Measurements from ENCODE around the gene SLC49A4.

SLC49A4 gene

GRCh38 chr3:122907471-122907870, 112.6 kb downstream of the SLC49A4 start:
- no peak for DNase-seq

GRCh38 chr3:122908251-122908650, 113.4 kb downstream of the SLC49A4 start:
- DNase-seq: no peak

- DNase-seq: no peak
Measured at GRCh38 chr3:122911901-122912300, 117.0 kb downstream of the SLC49A4 start.

- no peak for DNase-seq
Measured at GRCh38 chr3:122912772-122913538, 118.1 kb downstream of the SLC49A4 start.

- no peak for DNase-seq
Measured at GRCh38 chr3:122913539-122914100, 118.8 kb downstream of the SLC49A4 start.

GRCh38 chr3:122915300-122916055, 120.6 kb downstream of the SLC49A4 start:
- DNase-seq: no peak

- DNase-seq: no peak
Measured at GRCh38 chr3:122916084-122916483, 121.2 kb downstream of the SLC49A4 start.

GRCh38 chr3:122916580-122916979, 121.7 kb downstream of the SLC49A4 start:
- DNase-seq: no peak

GRCh38 chr3:122917412-122917811, 122.5 kb downstream of the SLC49A4 start:
- no peak for DNase-seq

- no peak for DNase-seq
Measured at GRCh38 chr3:122918576-122919290, 123.9 kb downstream of the SLC49A4 start.

- no peak for DNase-seq
Measured at GRCh38 chr3:122919291-122919610, 124.4 kb downstream of the SLC49A4 start.

- DNase-seq: no peak
Measured at GRCh38 chr3:122920986-122921385, 126.1 kb downstream of the SLC49A4 start.

GRCh38 chr3:122921791-122922651, 127.2 kb downstream of the SLC49A4 start:
- DNase-seq: no peak

- no peak for DNase-seq
Measured at GRCh38 chr3:122923611-122924010, 128.7 kb downstream of the SLC49A4 start.

GRCh38 chr3:122924056-122924455, 129.2 kb downstream of the SLC49A4 start:
- no peak for DNase-seq

GRCh38 chr3:122925756-122926155, 130.9 kb downstream of the SLC49A4 start:
- no peak for DNase-seq

GRCh38 chr3:122926322-122926721, 131.5 kb downstream of the SLC49A4 start:
- no peak for DNase-seq

GRCh38 chr3:122926811-122927210, 131.9 kb downstream of the SLC49A4 start:
- no peak for DNase-seq

- DNase-seq: no peak
Measured at GRCh38 chr3:122927726-122928125, 132.9 kb downstream of the SLC49A4 start.

- DNase-seq: no peak
Measured at GRCh38 chr3:122928396-122929187, 133.7 kb downstream of the SLC49A4 start.
